SH-SY5Y (cell line): ENCODE data around the gene PIP4K2A.

Experiments used
- GATA2 ChIP-seq: IDR thresholded peaks from 2 replicates; pipeline ENCODE4 v1.6.1; 2011; ENCODE audit warnings: mild to moderate bottlenecking, low read depth, low read length
- GATA3 ChIP-seq: IDR thresholded peaks from 2 replicates; pipeline ENCODE4 v1.6.1; 2011; ENCODE audit warnings: low read depth, mild to moderate bottlenecking, low read length, moderate library complexity

- no peak for TF ChIP-seq GATA3
- no peak for TF ChIP-seq GATA2
Measured at GRCh38 chr10:22647244-22647643, 67.1 kb downstream of the PIP4K2A start.
